AG10803 (cell line): ENCODE measurements around the gene PYCR2.

Experiments used
- DNase-seq: peaks from one replicate; pipeline ENCODE4 v3.0.0; 2010; ENCODE audit warnings: low read depth
- H3K4me3 ChIP-seq: 2 replicates; pipeline ENCODE4 v1.5.1; 2011; ENCODE audit warnings: mild to moderate bottlenecking, low read length, control low read depth
- CTCF ChIP-seq: conservative IDR thresholded peaks from 2 replicates; pipeline ENCODE4 v1.5.1; 2011; ENCODE audit warnings: mild to moderate bottlenecking, low read length, control low read depth, inconsistent platforms

Gene PYCR2

GRCh38 chr1:225881081-225881958, 42.7 kb downstream of the PYCR2 start:
- DNase-seq: peak; percentile 48

GRCh38 chr1:225880636-225881035, 43.4 kb downstream of the PYCR2 start:
- H3K4me3 ChIP-seq: peak overlapping the region; percentile 97
- no peak for TF ChIP-seq CTCF
- DNase-seq: no peak

More at GRCh38 chr1:225881081-225881958, 42.7 kb downstream of the PYCR2 start:
- H3K4me3 ChIP-seq: peak overlapping the region; percentile 97
- no peak for TF ChIP-seq CTCF

- H3K4me3 ChIP-seq: no peak overlapping the region
- no peak for DNase-seq
Measured at GRCh38 chr1:225880222-225880588, 43.8 kb downstream of the PYCR2 start.

GRCh38 chr1:225879521-225880221, 44.4 kb downstream of the PYCR2 start:
- no peak for TF ChIP-seq CTCF
- H3K4me3 ChIP-seq: no peak overlapping the region
- DNase-seq: no peak

More at GRCh38 chr1:225880222-225880588, 43.8 kb downstream of the PYCR2 start:
- TF ChIP-seq CTCF: no peak

GRCh38 chr1:225878282-225878681, 45.8 kb downstream of the PYCR2 start:
- no peak overlapping the region for H3K4me3 ChIP-seq
- TF ChIP-seq CTCF: no peak
- DNase-seq: no peak

GRCh38 chr1:225877580-225877979, 46.5 kb downstream of the PYCR2 start:
- peak; percentile 61 for DNase-seq
- TF ChIP-seq CTCF: peak; percentile 69
- H3K4me3 ChIP-seq: no peak overlapping the region
